ENCODE measurements around the gene KRTAP2-2.

GRCh38 chr17:41037853-41038350, 17.1 kb downstream of the KRTAP2-2 start:
- TF ChIP-seq NFIC (IDR thresholded peaks at IDR 0.05; ENCODE audit: borderline replicate concordance) (no peak), EZH2phosphoT487 (IDR thresholded peaks at IDR 0.05; ENCODE audit: borderline replicate concordance, low read depth) (no peak), MXI1 (IDR thresholded peaks at IDR 0.05; ENCODE audit: low read depth, low read length) (no peak), CTCF (IDR thresholded peaks at IDR 0.05) (no peak), YY1 (IDR thresholded peaks at IDR 0.05; ENCODE audit: low read depth) (no peak), RAD21 (IDR thresholded peaks at IDR 0.05; ENCODE audit: low read length) (no peak), REST (IDR thresholded peaks at IDR 0.05; ENCODE audit: low read depth, low read length) (no peak), IRF3 (IDR thresholded peaks at IDR 0.05; ENCODE audit: low read depth, low read length) (no peak), EP300 (IDR thresholded peaks at IDR 0.05; ENCODE audit: borderline replicate concordance in 1 of 2, low read depth in 1 of 2, low read length in 1 of 2) (no peak), GABPA (IDR thresholded peaks at IDR 0.05; ENCODE audit: low read depth) (no peak)
